ENCODE measurements around the gene HS3ST4. TPM values are rescaled to one million over a fixed set of nuclear protein-coding genes. Genes with fewer than 3 reads are reported as not detected.

The HS3ST4 gene
- total and polyA plus RNA-seq, 5 experiments from 2014 or later, result not detected

DNA sequence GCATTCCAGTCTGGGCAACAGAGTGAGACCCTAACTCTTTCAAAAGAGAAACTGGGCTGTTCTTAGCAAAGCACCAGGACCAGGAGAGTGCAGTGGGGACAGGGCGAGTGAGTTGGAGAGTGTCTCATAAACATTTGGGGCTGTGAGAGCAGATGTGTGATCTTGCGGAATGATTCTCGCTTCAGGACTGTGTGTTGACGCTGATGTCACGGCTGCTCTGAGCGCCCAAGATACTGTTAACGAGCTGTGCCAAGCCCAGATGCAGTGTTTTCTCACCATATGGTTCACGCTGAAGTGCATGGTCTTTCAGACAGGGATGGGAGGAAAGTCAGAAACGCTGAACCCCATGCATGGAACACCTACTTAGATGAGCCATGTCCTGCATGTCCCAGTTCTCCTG, 438.2 kb downstream of the HS3ST4 start:
- ATAC-seq (no peak), DNase-seq (no peak)
- H3K27ac Mint-ChIP-seq, result no peak overlapping the region
- H3K27me3 Mint-ChIP-seq, result peaks cover 4 to 32% (median 15%) of the 10 kb centered on the region in 5 donors
- H3K36me3 Mint-ChIP-seq, result no peaks in the 10 kb centered on the region
- H3K4me3 Mint-ChIP-seq, result no peak overlapping the region
- POLR2A ChIA-PET, result no interaction called here
- H3K4me1 Mint-ChIP-seq, result no peaks in the 10 kb centered on the region
- peaks cover 0 to 10% (median 0%) of the 10 kb centered on the region in 9 donors for H3K9me3 Mint-ChIP-seq

DNA sequence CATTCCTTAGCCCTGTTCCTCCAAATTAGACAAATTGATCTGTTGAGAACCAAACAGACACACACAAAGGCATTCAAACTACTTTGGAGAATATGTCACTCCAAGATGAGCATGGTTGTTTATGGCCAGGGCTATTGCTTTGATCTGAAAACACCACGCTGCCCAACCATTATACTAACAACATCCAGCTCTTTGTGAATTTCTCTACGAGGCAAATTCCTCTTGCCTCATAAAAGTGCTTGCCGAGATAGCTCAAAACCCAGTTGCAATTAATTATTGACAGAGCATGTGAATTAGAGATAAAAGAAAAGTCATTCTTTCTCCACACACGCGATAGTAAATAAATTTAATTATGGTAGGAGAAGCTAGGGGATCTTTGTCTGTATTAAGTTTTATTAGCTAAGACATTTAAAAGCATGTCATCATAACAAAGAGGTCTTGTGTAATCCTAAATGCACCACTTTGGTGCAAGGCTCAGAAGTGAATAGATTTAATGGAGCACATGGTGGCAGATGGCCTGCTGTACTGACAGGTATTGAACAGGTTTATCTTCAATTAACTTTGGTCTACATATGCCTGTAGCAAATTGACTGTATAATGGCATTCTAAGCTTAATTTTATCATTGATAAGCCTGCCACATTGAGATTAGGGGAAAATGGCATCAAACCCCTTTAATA, 441.8 kb downstream of the HS3ST4 start:
- Mint-ChIP-seq H3K4me1 (no peaks in the 10 kb centered on the region), H3K4me3 (no peak overlapping the region), H3K27me3 (peaks cover 4 to 27% (median 11%) of the 10 kb centered on the region in 5 donors), H3K27ac (no peak overlapping the region), H3K36me3 (no peaks in the 10 kb centered on the region), H3K9me3 (peaks cover 0 to 3% (median 0%) of the 10 kb centered on the region in 9 donors)
- no peak for ATAC-seq
- DNase-seq, result no peak
- POLR2A ChIA-PET, result no interaction called here

DNA sequence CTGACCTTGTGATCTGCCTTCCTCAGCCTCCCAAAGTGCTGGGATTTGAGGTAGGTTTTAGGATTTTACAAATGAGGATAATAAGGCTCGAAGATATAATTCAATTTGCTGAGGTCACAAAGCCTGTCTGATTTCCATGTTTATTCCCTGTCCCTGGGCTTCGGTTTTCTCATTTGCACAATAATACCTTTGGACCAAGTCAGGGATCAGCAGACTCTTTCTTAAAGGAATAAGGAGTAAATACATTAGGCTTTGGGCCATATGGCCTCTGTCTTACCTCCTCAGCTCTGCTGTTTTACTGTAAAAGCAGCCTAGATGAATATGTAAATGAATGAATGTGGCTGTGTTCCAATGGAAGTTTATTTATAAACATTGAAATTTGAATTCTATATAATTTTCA, 442.8 kb downstream of the HS3ST4 start:
- H3K27ac Mint-ChIP-seq, result no peak overlapping the region
- no peak overlapping the region for H3K4me3 Mint-ChIP-seq
- POLR2A ChIA-PET, result no interaction called here
- H3K4me1 Mint-ChIP-seq, result no peaks in the 10 kb centered on the region
- peaks cover 0 to 3% (median 0%) of the 10 kb centered on the region in 9 donors for H3K9me3 Mint-ChIP-seq
- DNase-seq, result no peak
- H3K36me3 Mint-ChIP-seq, result no peaks in the 10 kb centered on the region
- no peak for ATAC-seq
- peaks cover 4 to 21% (median 11%) of the 10 kb centered on the region in 5 donors for H3K27me3 Mint-ChIP-seq

DNA sequence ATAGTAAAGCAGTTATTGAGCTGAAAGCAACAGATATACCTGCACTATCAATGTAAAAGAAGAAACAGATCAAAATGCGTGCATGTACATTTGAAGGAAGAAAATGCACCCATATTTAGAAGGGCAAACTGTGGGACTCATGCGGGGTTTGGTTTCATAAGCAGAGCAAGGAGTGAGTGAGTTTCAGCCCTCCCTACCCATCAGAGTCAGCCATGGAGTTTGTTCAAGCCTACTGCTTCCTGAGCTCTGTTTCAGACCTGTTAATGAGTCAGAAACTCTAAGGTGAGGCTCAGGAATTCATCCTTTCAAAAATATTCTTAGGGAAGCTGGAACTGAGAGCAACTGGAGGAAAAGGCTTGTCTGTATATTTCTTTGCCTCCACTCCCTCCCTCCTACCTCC, 446.2 kb downstream of the HS3ST4 start:
- POLR2A ChIA-PET, result no interaction called here
- no peak overlapping the region for H3K27ac Mint-ChIP-seq
- DNase-seq (no peak), ATAC-seq (no peak)
- H3K9me3 Mint-ChIP-seq, result no peaks in the 10 kb centered on the region
- no peak overlapping the region for H3K4me3 Mint-ChIP-seq
- H3K36me3 Mint-ChIP-seq, result no peaks in the 10 kb centered on the region
- no peaks in the 10 kb centered on the region for H3K4me1 Mint-ChIP-seq
- H3K27me3 Mint-ChIP-seq, result peaks cover 0 to 8% (median 3%) of the 10 kb centered on the region in 5 donors

DNA sequence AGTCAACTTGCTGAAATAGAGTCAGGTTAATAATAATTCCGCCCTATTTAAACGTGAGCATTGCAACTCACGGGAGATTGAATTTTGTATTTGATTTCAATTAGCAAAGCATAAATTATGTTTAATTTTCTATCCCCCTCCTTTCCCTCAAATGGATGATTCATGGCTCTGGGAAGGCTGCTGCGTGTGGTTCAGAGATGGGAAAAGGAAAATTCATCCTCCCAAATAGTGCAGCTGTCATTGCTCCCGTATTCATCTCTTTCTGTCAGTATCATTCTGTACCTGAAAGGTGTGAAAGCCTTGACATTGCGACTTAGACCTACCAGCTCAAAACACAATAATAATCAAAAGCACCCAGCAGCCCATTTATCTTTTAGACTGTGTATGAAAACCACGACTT, 447.3 kb downstream of the HS3ST4 start:
- DNase-seq (no peak), ATAC-seq (no peak)
- Mint-ChIP-seq H3K27ac (no peak overlapping the region), H3K36me3 (no peaks in the 10 kb centered on the region), H3K27me3 (peaks cover 0 to 8% (median 0%) of the 10 kb centered on the region in 5 donors), H3K9me3 (no peaks in the 10 kb centered on the region), H3K4me3 (no peak overlapping the region), H3K4me1 (no peaks in the 10 kb centered on the region)
- POLR2A ChIA-PET, result no interaction called here

DNA sequence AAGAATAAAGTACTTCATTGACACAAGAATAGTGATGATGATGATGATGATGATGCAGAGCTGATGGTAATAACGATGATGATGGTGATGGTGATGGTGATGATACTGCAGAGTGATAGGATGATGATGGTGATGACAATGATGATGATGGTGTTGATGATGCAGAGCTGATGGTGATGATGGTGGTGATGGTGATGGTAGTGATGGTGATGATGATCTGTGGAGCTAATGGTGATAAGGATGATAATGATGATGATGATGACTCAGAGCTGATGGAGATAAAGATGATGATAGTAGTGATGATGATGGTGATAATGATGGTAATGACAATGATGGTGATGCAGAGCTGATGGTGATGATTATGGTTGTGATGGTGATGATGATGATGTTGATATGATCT, 448.1 kb downstream of the HS3ST4 start:
- Mint-ChIP-seq H3K36me3 (no peaks in the 10 kb centered on the region), H3K9me3 (no peaks in the 10 kb centered on the region), H3K27me3 (peaks cover 0 to 8% (median 0%) of the 10 kb centered on the region in 5 donors), H3K4me1 (no peaks in the 10 kb centered on the region), H3K27ac (no peak overlapping the region), H3K4me3 (no peak overlapping the region)
- DNase-seq (no peak), ATAC-seq (no peak)
- POLR2A ChIA-PET, result no interaction called here

DNA sequence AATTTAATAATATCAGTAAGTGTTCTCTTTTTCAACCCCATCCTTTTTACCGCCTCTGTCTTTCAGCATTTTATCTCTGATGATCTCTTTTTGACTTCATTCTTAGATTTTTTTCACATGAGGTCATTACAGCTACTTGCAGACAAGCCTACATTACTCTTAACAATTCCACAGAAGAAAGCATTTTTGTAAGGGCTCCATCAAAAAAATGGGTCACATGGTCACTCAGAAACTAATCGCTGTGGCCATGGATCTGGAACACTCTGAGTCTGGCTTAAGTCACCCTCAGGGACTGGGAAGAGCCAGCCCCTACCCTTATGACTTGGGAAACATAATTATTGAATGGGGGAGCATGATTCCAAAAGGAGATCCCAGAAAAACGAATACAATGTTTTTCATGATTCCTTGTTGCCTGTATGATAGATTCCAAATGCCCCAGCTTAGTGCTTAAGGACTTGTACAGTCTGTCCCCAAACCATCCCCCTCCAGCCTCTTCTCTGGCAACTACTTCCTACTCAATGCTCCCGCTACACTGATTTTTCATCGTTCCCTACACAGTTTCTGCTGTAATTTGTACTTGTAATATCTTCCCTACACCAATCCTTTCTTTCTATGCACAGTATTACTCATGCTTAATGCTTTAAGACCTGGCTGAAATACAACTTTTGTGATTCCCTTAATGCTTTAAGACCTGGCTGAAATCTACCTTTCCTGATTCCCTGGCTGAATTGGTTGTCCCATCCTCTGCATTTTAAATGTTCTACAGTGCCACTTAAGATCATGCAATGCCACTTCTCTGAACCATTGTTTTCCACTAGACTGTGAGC, 457.8 kb downstream of the HS3ST4 start:
- ATAC-seq, result no peak
- H3K4me3 Mint-ChIP-seq, result no peak overlapping the region
- H3K9me3 Mint-ChIP-seq, result peaks cover 0 to 5% (median 0%) of the 10 kb centered on the region in 9 donors
- H3K27ac Mint-ChIP-seq, result no peak overlapping the region
- no peaks in the 10 kb centered on the region for H3K36me3 Mint-ChIP-seq
- POLR2A ChIA-PET, result no interaction called here
- peaks cover 2 to 27% (median 10%) of the 10 kb centered on the region in 5 donors for H3K27me3 Mint-ChIP-seq
- H3K4me1 Mint-ChIP-seq, result no peaks in the 10 kb centered on the region
- no peak for DNase-seq

DNA sequence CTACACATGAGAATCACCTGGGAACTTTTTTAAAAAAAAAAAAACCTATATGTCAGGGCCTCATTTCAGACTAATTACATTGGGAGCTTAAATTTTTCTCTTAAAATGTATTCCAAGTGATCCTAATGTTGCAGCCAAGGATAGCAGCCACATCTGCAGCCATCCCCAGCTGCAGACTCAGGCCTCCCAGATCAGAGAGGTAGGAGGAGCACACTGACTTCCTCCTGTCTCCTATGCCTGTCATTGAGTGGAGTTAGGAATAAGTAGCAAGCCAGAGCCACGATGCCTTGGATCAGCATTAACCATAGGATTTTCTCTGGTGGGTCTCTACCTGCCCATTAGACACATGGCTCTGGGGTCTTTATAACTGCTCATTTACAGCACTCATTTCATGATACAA, 463.5 kb downstream of the HS3ST4 start:
- POLR2A ChIA-PET, result no interaction called here
- no peak overlapping the region for H3K4me3 Mint-ChIP-seq
- peaks cover 0 to 10% (median 2%) of the 10 kb centered on the region in 5 donors for H3K27me3 Mint-ChIP-seq
- peaks cover 0 to 3% (median 0%) of the 10 kb centered on the region in 9 donors for H3K9me3 Mint-ChIP-seq
- H3K4me1 Mint-ChIP-seq, result no peaks in the 10 kb centered on the region
- DNase-seq, result no peak
- no peaks in the 10 kb centered on the region for H3K36me3 Mint-ChIP-seq
- ATAC-seq, result no peak
- H3K27ac Mint-ChIP-seq, result no peak overlapping the region

DNA sequence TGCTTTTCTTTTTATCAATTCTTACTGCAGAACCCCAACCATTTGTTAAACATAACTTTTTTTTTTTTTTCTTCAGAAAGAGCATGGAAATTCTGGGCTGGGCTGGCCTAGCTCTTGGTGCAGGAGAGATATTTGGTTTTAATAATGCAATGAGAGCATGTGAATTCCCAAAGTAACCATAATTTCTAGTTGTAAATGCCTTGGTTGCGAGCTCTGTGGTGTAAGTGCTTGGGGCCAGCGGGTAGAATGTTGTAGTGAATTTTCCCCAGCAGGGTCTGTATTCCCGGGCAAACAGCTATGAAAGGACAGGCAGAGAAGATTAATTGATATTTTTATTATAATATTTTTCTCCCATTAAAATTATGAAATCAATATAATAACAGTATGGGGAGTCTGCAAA, 465.6 kb downstream of the HS3ST4 start:
- ATAC-seq (no peak), DNase-seq (no peak)
- H3K9me3 Mint-ChIP-seq, result peaks cover 0 to 3% (median 0%) of the 10 kb centered on the region in 9 donors
- no peaks in the 10 kb centered on the region for H3K27me3 Mint-ChIP-seq
- no peak overlapping the region for H3K4me3 Mint-ChIP-seq
- POLR2A ChIA-PET, result no interaction called here
- H3K4me1 Mint-ChIP-seq, result no peaks in the 10 kb centered on the region
- H3K27ac Mint-ChIP-seq, result no peak overlapping the region
- H3K36me3 Mint-ChIP-seq, result no peaks in the 10 kb centered on the region

DNA sequence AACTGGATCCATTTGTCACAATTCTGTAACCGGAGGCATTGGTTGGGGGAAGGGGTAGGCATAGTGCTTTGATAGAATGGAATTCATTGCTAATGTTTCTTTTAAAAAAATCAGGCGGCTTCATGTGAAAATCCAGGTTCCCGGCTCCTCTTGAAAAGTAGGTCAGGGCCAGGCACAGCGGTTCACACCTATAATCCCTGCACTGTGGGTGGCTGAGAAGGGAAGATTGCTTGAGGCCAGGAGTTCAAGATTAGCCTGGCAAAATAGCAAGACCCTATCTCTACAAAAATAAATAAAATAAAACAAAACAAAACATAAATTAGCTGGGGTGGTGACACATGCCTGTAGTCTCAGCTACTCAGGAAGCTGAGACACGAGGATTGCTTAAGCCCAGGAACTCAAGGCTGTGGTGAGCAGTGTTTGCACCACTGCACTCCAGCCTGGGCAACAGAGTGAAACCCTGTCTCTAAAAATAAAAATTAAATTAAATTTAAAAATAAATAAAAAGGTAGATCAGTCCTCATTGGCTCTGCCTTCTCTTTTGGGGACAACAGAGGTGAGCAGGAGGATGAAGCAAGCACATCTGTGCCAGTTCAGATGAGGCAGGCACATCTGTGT, 466.5 kb downstream of the HS3ST4 start:
- no peaks in the 10 kb centered on the region for H3K4me1 Mint-ChIP-seq
- no peak overlapping the region for H3K27ac Mint-ChIP-seq
- DNase-seq, result no peak
- H3K36me3 Mint-ChIP-seq, result no peaks in the 10 kb centered on the region
- no peak for ATAC-seq
- H3K27me3 Mint-ChIP-seq, result no peaks in the 10 kb centered on the region
- H3K9me3 Mint-ChIP-seq, result peaks cover 0 to 3% (median 0%) of the 10 kb centered on the region in 9 donors
- no peak overlapping the region for H3K4me3 Mint-ChIP-seq
- POLR2A ChIA-PET, result no interaction called here

DNA sequence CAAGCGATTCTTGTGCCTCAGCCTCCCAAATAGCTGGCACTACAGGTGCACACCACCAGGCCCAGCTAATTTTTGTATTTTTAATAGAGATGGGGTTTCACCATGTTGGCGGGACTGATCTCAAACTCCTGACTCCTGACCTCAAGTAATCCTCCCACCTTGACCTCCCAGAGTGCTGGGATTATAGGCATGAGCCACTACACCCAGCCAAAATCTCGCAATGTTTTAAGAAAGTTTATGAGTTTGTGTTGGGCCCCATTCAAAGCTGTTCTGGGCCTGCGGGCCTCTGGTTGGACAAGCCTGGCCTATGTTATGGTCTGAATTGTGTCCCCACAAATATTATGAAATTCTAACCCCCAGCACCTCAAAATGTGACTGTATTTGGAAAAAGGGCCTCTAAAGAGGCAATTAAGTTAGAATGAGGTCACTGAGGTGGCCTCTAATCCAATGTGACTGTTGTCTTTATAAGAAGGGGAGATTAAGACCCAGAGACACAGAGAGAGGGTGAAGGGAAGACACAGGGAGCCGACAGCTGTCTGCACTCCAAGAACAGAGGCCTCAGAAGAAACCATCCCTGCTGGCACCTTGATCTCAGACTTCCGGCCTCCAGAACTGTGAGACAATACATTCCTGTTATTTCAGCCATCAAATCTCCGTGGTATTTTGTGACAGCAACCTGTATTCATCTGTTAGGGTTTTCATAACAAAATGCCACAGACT, 469.9 kb downstream of the HS3ST4 start:
- Mint-ChIP-seq H3K4me3 (no peak overlapping the region), H3K27ac (no peak overlapping the region), H3K36me3 (no peaks in the 10 kb centered on the region), H3K9me3 (peaks cover 0 to 7% (median 0%) of the 10 kb centered on the region in 9 donors), H3K4me1 (no peaks in the 10 kb centered on the region), H3K27me3 (peaks cover 0 to 4% (median 0%) of the 10 kb centered on the region in 5 donors)
- ATAC-seq (no peak), DNase-seq (no peak)
- POLR2A ChIA-PET, result no interaction called here

DNA sequence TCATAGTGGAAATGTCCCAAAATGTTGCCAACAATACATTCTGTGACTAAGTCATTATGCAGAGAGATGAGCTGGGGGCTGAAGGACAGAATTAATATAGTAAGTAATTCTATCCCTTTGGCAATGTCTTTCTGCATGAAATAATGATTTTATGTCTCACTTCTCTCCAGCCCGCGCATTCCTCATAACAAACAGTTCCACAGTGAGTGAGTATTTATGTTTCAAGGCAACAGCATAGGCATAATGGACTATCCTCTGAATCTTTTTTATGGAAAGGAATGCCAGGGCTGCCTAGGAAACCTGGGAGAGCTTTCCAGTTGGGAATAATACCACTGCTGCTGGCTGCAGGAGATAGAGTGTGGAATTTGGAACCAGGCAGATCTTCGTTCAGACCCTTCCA, 477.7 kb downstream of the HS3ST4 start:
- H3K9me3 Mint-ChIP-seq, result peaks cover 0 to 10% (median 0%) of the 10 kb centered on the region in 9 donors
- DNase-seq (no peak), ATAC-seq (no peak)
- H3K4me1 Mint-ChIP-seq, result peaks cover 0 to 4% (median 0%) of the 10 kb centered on the region in 4 donors
- no peak overlapping the region for H3K4me3 Mint-ChIP-seq
- H3K27ac Mint-ChIP-seq, result peak overlapping the region in 1 of 10 donors; percentile 0
- H3K27me3 Mint-ChIP-seq, result peaks cover 12 to 35% (median 22%) of the 10 kb centered on the region in 5 donors
- POLR2A ChIA-PET, result no interaction called here
- H3K36me3 Mint-ChIP-seq, result peaks cover 0 to 5% (median 0%) of the 10 kb centered on the region in 3 donors
